Measurements from ENCODE around the gene AQP2. TPM values are rescaled to one million over a fixed set of nuclear protein-coding genes. Genes with fewer than 3 reads are reported as not detected.

AQP2 gene
- total RNA-seq, 3 donors from 2014 or later, result not detected

- Histone ChIP-seq H3K27me3 (peaks cover under 1 to 2% of the 10 kb centered on the region in 2 donors), H3K4me3 (peak overlapping the region; percentile 28 to 70 (median 52)), H3K4me1 (peaks cover 0 to 5% of the 10 kb centered on the region in 2 donors), H3K27ac (peak overlapping the region; percentile 20 to 81), H3K36me3 (no peaks in the 10 kb centered on the region), H3K9me3 (no peaks in the 10 kb centered on the region)
- TF ChIP-seq POLR2AphosphoS5 (IDR thresholded peaks at IDR 0.05) (no peak), POLR2A (IDR thresholded peaks at IDR 0.05) (no peak), CTCF (IDR thresholded peaks at IDR 0.05) (no peak)
- DNase-seq (ENCODE audit: low spot score in 2 of 2), result no peak
- intact Hi-C loops (cut with DNase I; ENCODE audit: low total_unique reads), result loop anchor here (10.0 kb wide), 1 partner anchor 186 kb away; no protein-coding TSS in a partner anchor
These were observed 10.1 kb downstream of the AQP2 start for GRCh38 chr12:49960474-49961110.

GRCh38 chr12:49961111-49961922, 10.8 kb downstream of the AQP2 start, which contains the start of gene AQP5:
TSS of gene AQP5 (plus strand) at chr12:49961872. CDS start at chr12:49962018, 146 bp downstream.
- Histone ChIP-seq H3K27ac (peak within 1 kb of the TSS; percentile 20 to 81), H3K9me3 (no peaks in the 10 kb centered on the region), H3K36me3 (no peaks in the 10 kb centered on the region), H3K4me1 (peaks cover 0 to 4% of the 10 kb centered on the region in 2 donors), H3K4me3 (peak within 1 kb of the TSS; percentile 28 to 70 (median 52)), H3K27me3 (no peaks in the 10 kb centered on the region)
- intact Hi-C loops (cut with DNase I; ENCODE audit: low total_unique reads), result loop anchor here (10.0 kb wide), 1 partner anchor 187 kb away; no protein-coding TSS in a partner anchor
- TF ChIP-seq CTCF (IDR thresholded peaks at IDR 0.05) (no peak), POLR2AphosphoS5 (IDR thresholded peaks at IDR 0.05) (no peak), POLR2A (IDR thresholded peaks at IDR 0.05) (no peak)
- no peak for DNase-seq (ENCODE audit: low spot score in 2 of 2)

- intact Hi-C loops (cut with DNase I; ENCODE audit: low total_unique reads), result loop anchor here (10.0 kb wide), 1 partner anchor 187 kb away; no protein-coding TSS in a partner anchor
- TF ChIP-seq CTCF (IDR thresholded peaks at IDR 0.05) (no peak), POLR2A (IDR thresholded peaks at IDR 0.05) (no peak)
These were observed 11.6 kb downstream of the AQP2 start for GRCh38 chr12:49961993-49962764.

GRCh38 chr12:49962861-49963765, 12.6 kb downstream of the AQP2 start:
- TF ChIP-seq POLR2A (IDR thresholded peaks at IDR 0.05) (no peak), POLR2AphosphoS5 (IDR thresholded peaks at IDR 0.05) (peak in 1 of 3 donors; percentile 49)
- intact Hi-C loops (cut with DNase I; ENCODE audit: low total_unique reads), result loop anchor here (10.0 kb wide), 1 partner anchor 188 kb away; no protein-coding TSS in a partner anchor
- H3K27me3 ChIP-seq, result peaks cover 0 to 3% of the 10 kb centered on the region in 2 donors
- peaks cover 4 to 8% of the 10 kb centered on the region in 2 donors for H3K4me1 ChIP-seq
- no peaks in the 10 kb centered on the region for H3K36me3 ChIP-seq
- peak overlapping the region; percentile 15 to 64 for H3K27ac ChIP-seq
- DNase-seq (ENCODE audit: low spot score in 2 of 2), result peak; percentile 73 to 92
- H3K9me3 ChIP-seq, result no peaks in the 10 kb centered on the region
- no peak overlapping the region for H3K4me3 ChIP-seq

More at GRCh38 chr12:49961993-49962764, 11.6 kb downstream of the AQP2 start:
- DNase-seq (ENCODE audit: low spot score in 2 of 2), result no peak
- Histone ChIP-seq H3K4me1 (peaks cover under 1 to 4% of the 10 kb centered on the region in 2 donors), H3K27me3 (no peaks in the 10 kb centered on the region), H3K27ac (peak overlapping the region; percentile 20 to 64), H3K36me3 (no peaks in the 10 kb centered on the region), H3K4me3 (peak overlapping the region in 2 of 3 donors; percentile 52 to 70), H3K9me3 (no peaks in the 10 kb centered on the region)

Measured in breast epithelium (tissue), 4 donors.